Stimulated activated CD8-positive, alpha-beta memory T cell treated with anti-CD3 and anti-CD28 coated beads, Interleukin-7, amount 100 ng/mL, for 48 hours (primary cell): ENCODE data around the gene RAB31.
"Not testable (repeated sequence)": the region's sequence is repeated elsewhere in the genome, so short reads cannot be mapped to it uniquely, and the experiment has no call there.

Source experiments
- DNase-seq, 2 donors: peaks; one replicate each; pipeline ENCODE4 v3.0.0-alpha.2; 2020; ENCODE audit warnings: low read depth in 1 of 2; ENCODE audit errors: extremely low read depth in 1 of 2

RAB31 gene

GRCh38 chr18:9857479-9857998, 149.4 kb downstream of the RAB31 start:
- not testable (repeated sequence) for DNase-seq

GRCh38 chr18:9858642-9859041, 150.5 kb downstream of the RAB31 start:
- DNase-seq = no peak

- no peak for DNase-seq
These were observed 151.1 kb downstream of the RAB31 start for GRCh38 chr18:9859232-9859631.

GRCh38 chr18:9860682-9861081, 152.6 kb downstream of the RAB31 start:
- no peak for DNase-seq

GRCh38 chr18:9861157-9861556, 153.1 kb downstream of the RAB31 start:
- no peak for DNase-seq

- DNase-seq = peak in 1 of 2 donors; percentile 26
These were observed 153.8 kb downstream of the RAB31 start for GRCh38 chr18:9861933-9862332.

- no peak for DNase-seq
These were observed 154.6 kb downstream of the RAB31 start for GRCh38 chr18:9862686-9863085.

GRCh38 chr18:9863282-9863681, 155.2 kb downstream of the RAB31 start:
- DNase-seq = no peak

- no peak for DNase-seq
These were observed 157.8 kb downstream of the RAB31 start for GRCh38 chr18:9865764-9866490.

GRCh38 chr18:9866627-9867026, 158.5 kb downstream of the RAB31 start:
- no peak for DNase-seq

GRCh38 chr18:9867071-9867594, 159.0 kb downstream of the RAB31 start:
- no peak for DNase-seq

- no peak for DNase-seq
These were observed 161.0 kb downstream of the RAB31 start for GRCh38 chr18:9868857-9869714.

GRCh38 chr18:9869715-9870430, 161.8 kb downstream of the RAB31 start:
- DNase-seq = no peak

GRCh38 chr18:9870431-9871008, 162.4 kb downstream of the RAB31 start:
- DNase-seq = no peak

- no peak for DNase-seq
These were observed 163.2 kb downstream of the RAB31 start for GRCh38 chr18:9871244-9871746.

- no peak for DNase-seq
These were observed 164.7 kb downstream of the RAB31 start for GRCh38 chr18:9872823-9873222.

GRCh38 chr18:9874728-9875127, 166.6 kb downstream of the RAB31 start:
- DNase-seq = no peak

GRCh38 chr18:9876212-9876866, 168.2 kb downstream of the RAB31 start:
- DNase-seq = no peak

- peak in 1 of 2 donors; percentile 21 for DNase-seq
These were observed 169.0 kb downstream of the RAB31 start for GRCh38 chr18:9876867-9877654.
